IMR-90 (cell line): Measurements from ENCODE around the gene GINS3. TPM values are rescaled to one million over a fixed set of nuclear protein-coding genes. Genes with fewer than 3 reads are reported as not detected.

Experiments
- ATAC-seq: fragments of 200-7000 bp; cut with Tn5 transposase; 2 replicates; pipeline ENCODE4 v1.9.1; 2020; ENCODE audit warnings: low read depth, mild to moderate bottlenecking, moderate library complexity
- BruUV-seq: library from RNA; stranded (reverse); fragments of 400-500 nt; replicated peaks from 2 replicates; lab custom pipeline; 2021; lab: Mats Ljungman, UMichigan
- CTCF ChIA-PET: fragments of 300-600 bp; formaldehyde crosslinking; extraction: SDS; loops from one replicate; lab custom pipeline; 2021; ENCODE audit warnings: antibody characterized with exemption; lab: Yijun Ruan, JAX
- POLR2A ChIA-PET: fragments of 300-600 bp; sonication (Branson Sonifier 250); formaldehyde crosslinking; loops from one replicate; lab custom pipeline; 2022; ENCODE audit warnings: antibody characterized with exemption; ENCODE audit not compliant: unreplicated experiment; lab: Charles Lee
- DNase-seq: peaks from one replicate; pipeline ENCODE4 v3.0.0; 2013
- H2AFZ ChIP-seq: replicated peaks from 2 replicates; pipeline ENCODE3; 2013; ENCODE audit warnings: low read length, mild to moderate bottlenecking; ENCODE audit not compliant: poor library complexity
- H2AK5ac ChIP-seq: 2 replicates; pipeline ENCODE4 v1.6.1; 2013; ENCODE audit warnings: low read depth, low read length, inconsistent platforms
- H2AK9ac ChIP-seq: replicated peaks from 2 replicates; pipeline ENCODE3; 2013; ENCODE audit warnings: mild to moderate bottlenecking, low read depth, low read length, moderate library complexity; ENCODE audit not compliant: poor library complexity
- H2BK120ac ChIP-seq: 2 replicates; pipeline ENCODE4 v1.6.1; 2013; ENCODE audit warnings: low read depth, low read length, inconsistent platforms
- H2BK15ac ChIP-seq: 3 replicates; pipeline ENCODE4 v1.6.1; 2013; ENCODE audit warnings: low read depth, low read length, inconsistent platforms
- H2BK20ac ChIP-seq: 2 replicates; pipeline ENCODE4 v1.6.1; 2013; ENCODE audit warnings: low read depth, mild to moderate bottlenecking, inconsistent platforms, low read length, moderate library complexity
- H2BK5ac ChIP-seq: 2 replicates; pipeline ENCODE4 v1.6.1; 2013; ENCODE audit warnings: mild to moderate bottlenecking, low read depth, low read length, inconsistent platforms; ENCODE audit not compliant: poor library complexity, severe bottlenecking
- H3K14ac ChIP-seq: replicated peaks from 2 replicates; pipeline ENCODE4 v1.6.1; 2013; ENCODE audit warnings: low read depth, low read length, inconsistent platforms
- H3K18ac ChIP-seq: 2 replicates; pipeline ENCODE4 v1.6.1; 2013; ENCODE audit warnings: low read depth, low read length, control low read depth
- H3K23ac ChIP-seq: 2 replicates; pipeline ENCODE4 v1.6.1; 2013; ENCODE audit warnings: low read depth, low read length, inconsistent platforms
- H3K27ac ChIP-seq: 2 replicates; pipeline ENCODE4 v1.5.1; 2013; ENCODE audit warnings: mild to moderate bottlenecking, control low read depth, low read length; ENCODE audit not compliant: insufficient read depth
- H3K27me3 ChIP-seq: 2 replicates; pipeline ENCODE4 v1.6.1; 2013; ENCODE audit warnings: low read length; ENCODE audit not compliant: control insufficient read depth, insufficient read depth
- H3K36me3 ChIP-seq: 2 replicates; pipeline ENCODE4 v1.6.1; 2013; ENCODE audit warnings: low read length, mixed read lengths; ENCODE audit not compliant: control insufficient read depth, insufficient read depth
- H3K4ac ChIP-seq: 2 replicates; pipeline ENCODE4 v1.6.1; 2013; ENCODE audit warnings: low read depth, low read length, inconsistent platforms
- H3K4me1 ChIP-seq: 2 replicates; pipeline ENCODE4 v1.6.1; 2013; ENCODE audit warnings: low read length, mixed read lengths; ENCODE audit not compliant: control insufficient read depth, insufficient read depth
- H3K4me2 ChIP-seq: 2 replicates; pipeline ENCODE4 v1.6.1; 2013; ENCODE audit warnings: low read depth, mild to moderate bottlenecking, control low read depth, low read length, moderate library complexity
- H3K4me3 ChIP-seq: 2 replicates; pipeline ENCODE4 v1.5.1; 2013; ENCODE audit warnings: low read depth, mild to moderate bottlenecking, control low read depth, low read length, moderate library complexity; ENCODE audit not compliant: insufficient read depth
- H3K56ac ChIP-seq: 2 replicates; pipeline ENCODE4 v1.6.1; 2013; ENCODE audit warnings: low read length, inconsistent platforms; ENCODE audit not compliant: insufficient read depth; ENCODE audit errors: extremely low read depth
- H3K79me1 ChIP-seq, 2 experiments: 2 replicates each; pipeline ENCODE4 v1.6.1; 2013; ENCODE audit warnings: low read length in 2 of 2, inconsistent platforms in 1 of 2, low read depth in 1 of 2
- H3K9ac ChIP-seq: 2 replicates; pipeline ENCODE4 v1.6.1; 2013; ENCODE audit warnings: low read depth, low read length, control low read depth
- H3K9me1 ChIP-seq: 2 replicates; pipeline ENCODE4 v1.6.1; 2013; ENCODE audit warnings: low read length, inconsistent platforms; ENCODE audit not compliant: insufficient read depth
- H3K9me3 ChIP-seq: 2 replicates; pipeline ENCODE4 v1.6.1; 2013; ENCODE audit warnings: low read length; ENCODE audit not compliant: control insufficient read depth, insufficient read depth
- H4K20me1 ChIP-seq: 2 replicates; pipeline ENCODE4 v1.6.1; 2013; ENCODE audit warnings: low read length, inconsistent platforms; ENCODE audit not compliant: insufficient read depth
- H4K5ac ChIP-seq: 2 replicates; pipeline ENCODE4 v1.6.1; 2013; ENCODE audit warnings: mild to moderate bottlenecking, low read depth, low read length, control low read depth
- H4K8ac ChIP-seq, 2 experiments: 2 replicates each; pipeline ENCODE4 v1.6.1; 2013; ENCODE audit warnings: low read depth in 2 of 2, low read length in 2 of 2, control low read depth in 1 of 2, inconsistent platforms in 1 of 2
- H4K91ac ChIP-seq: 2 replicates; pipeline ENCODE4 v1.6.1; 2013; ENCODE audit warnings: low read depth, low read length, inconsistent platforms; ENCODE audit not compliant: insufficient read depth
- FOS ChIP-seq: fragments of 150-350 bp; IDR thresholded peaks from 2 replicates; pipeline ENCODE4 v1.6.1; 2016; ENCODE audit warnings: low read depth, low read length
- MAFK ChIP-seq: IDR thresholded peaks from 2 replicates; pipeline ENCODE4 v1.6.1; 2012; ENCODE audit warnings: low read depth, low read length, improper control_type of control experiment
- MAZ ChIP-seq: IDR thresholded peaks from 2 replicates; pipeline ENCODE4 v1.6.1; 2012; ENCODE audit warnings: low read depth, mild to moderate bottlenecking, low read length, improper control_type of control experiment, moderate library complexity, borderline replicate concordance
- MXI1 ChIP-seq: IDR thresholded peaks from 2 replicates; pipeline ENCODE4 v1.6.1; 2012; ENCODE audit warnings: low read depth, mild to moderate bottlenecking, low read length, moderate library complexity, borderline replicate concordance
- POLR2A ChIP-seq: IDR thresholded peaks from 2 replicates; pipeline ENCODE4 v1.6.1; 2012; ENCODE audit warnings: mild to moderate bottlenecking, low read depth, low read length
- RCOR1 ChIP-seq: IDR thresholded peaks from 2 replicates; pipeline ENCODE4 v1.6.1; 2012; ENCODE audit warnings: mild to moderate bottlenecking, low read length, improper control_type of control experiment; ENCODE audit not compliant: insufficient replicate concordance
- SMC3 ChIP-seq: fragments of 150-350 bp; IDR thresholded peaks from 2 replicates; pipeline ENCODE4 v1.6.1; 2016; ENCODE audit warnings: low read depth, mild to moderate bottlenecking, antibody characterized with exemption, low read length, moderate library complexity
- WGBS, 2 experiments: methylation state at CpG; one replicate each; pipeline versions ENCODE4 v1.1.5 to v1.1.7; 2013; ENCODE audit warnings: missing lambda C conversion rate in 2 of 2; ENCODE audit not compliant: insufficient read length in 1 of 2; ENCODE audit errors: extremely low coverage in 2 of 2; 5-methylcytosine and 5-hydroxymethylcytosine counted together
- dilution Hi-C: fragments of 300-500 bp; cut with HindIII; formaldehyde crosslinking; loops from one replicate; pipeline ENCODE4 v1.14.3; 2018; ENCODE audit warnings: low sequenced_read_pairs; ENCODE audit not compliant: unreplicated experiment
- in situ Hi-C: fragments of 300-500 bp; cut with MboI; formaldehyde crosslinking; loops from 3 replicates; pipeline ENCODE4 v1.14.3; 2019; ENCODE audit warnings: low sequenced_read_pairs, inconsistent platforms, mixed read lengths
- intact Hi-C: fragments of 100-400 bp; cut with micrococcal nuclease; formaldehyde crosslinking; loops from 2 replicates; pipeline ENCODE4 v1.10.0; 2022
- polyA plus RNA-seq, 3 experiments: library from polyadenylated mRNA; depleted of rRNA; stranded (reverse); fragments of >200 nt; gene quantifications; 2 replicates each; pipeline ENCODE4 v1.2.3, GENCODE V29; 2012; ENCODE audit warnings: low replicate concordance in 1 of 3
- total RNA-seq: library from RNA; depleted of rRNA; stranded (reverse); fragments of >200 nt; gene quantifications from 2 replicates; pipeline ENCODE4 v1.2.3, GENCODE V29; 2012
- TF ChIP-seq, protein P1 (sequence below): fragments of 150-350 bp; IDR thresholded peaks from 2 replicates; pipeline ENCODE4 v1.6.1; 2016; ENCODE audit warnings: low read depth, mild to moderate bottlenecking, low read length, moderate library complexity, borderline replicate concordance

GINS3 gene
- total and polyA plus RNA-seq, 2 of the 4 experiments (the other 2 are of a cell fraction), result 5.2 to 5.4 TPM

DNA sequence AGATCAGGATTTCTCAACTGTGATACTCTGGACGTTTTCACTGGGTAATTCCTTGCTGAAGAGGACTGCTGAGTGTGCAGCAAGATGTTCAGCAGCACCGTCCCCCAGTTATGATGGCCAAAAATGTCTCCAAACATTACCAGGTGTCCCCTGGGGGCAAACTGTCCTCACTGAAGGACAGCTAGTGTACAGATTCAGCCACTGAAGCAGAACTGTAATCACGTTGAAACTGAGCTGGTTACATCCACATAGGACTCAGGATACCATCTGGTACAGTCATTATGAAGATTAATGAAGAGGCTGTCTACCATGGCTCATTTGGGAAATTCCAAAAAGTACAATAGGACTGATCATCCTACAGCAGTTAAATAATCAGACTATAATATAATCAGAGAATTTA, 43.3 kb upstream of the GINS3 start:
- ATAC-seq (no peak), DNase-seq (no peak)
- H3K56ac ChIP-seq, result no peak overlapping the region
- H2AFZ ChIP-seq, result peak overlapping the region; percentile 35
- peaks cover 10% of the 10 kb centered on the region for H3K27me3 ChIP-seq
- WGBS, 2 experiments, result no CpG with 5 or more reads among the region's 3 CpGs
- H2BK20ac ChIP-seq, result no peak overlapping the region
- no peak overlapping the region for H3K4me2 ChIP-seq
- no peak overlapping the region for H3K4ac ChIP-seq
- no peak overlapping the region for H3K23ac ChIP-seq
- ChIA-PET CTCF (interaction anchor here (1.5 kb wide), 1 partner anchor 139 kb away, joined by 6 read pairs; no protein-coding TSS in a partner anchor), POLR2A (no interaction called here)
- no peaks in the 10 kb centered on the region for H4K20me1 ChIP-seq
- no peak overlapping the region for H4K91ac ChIP-seq
- H3K36me3 ChIP-seq, result no peaks in the 10 kb centered on the region
- H3K79me1 ChIP-seq, result no peaks in the 10 kb centered on the region
- H3K4me1 ChIP-seq, result no peaks in the 10 kb centered on the region
- no peak overlapping the region for H2BK5ac ChIP-seq
- H2AK9ac ChIP-seq, result no peak overlapping the region
- no TSS peak for BruUV-seq
- no peak overlapping the region for H2BK120ac ChIP-seq
- H3K18ac ChIP-seq, result no peak overlapping the region
- in situ Hi-C loops, result loop anchor here (10.0 kb wide), 1 partner anchor 406 kb away; no protein-coding TSS in a partner anchor
- dilution Hi-C loops, result no loop called here
- no peaks in the 10 kb centered on the region for H3K9me3 ChIP-seq
- intact Hi-C loops, result no loop called here
- H4K8ac ChIP-seq, result no peak overlapping the region
- no peak overlapping the region for H2AK5ac ChIP-seq
- no peak overlapping the region for H2BK15ac ChIP-seq
- H3K9ac ChIP-seq, result no peak overlapping the region
- TF ChIP-seq MAFK (no peak), RCOR1 (no peak), MAZ (no peak), FOS (no peak), POLR2A (no peak), SMC3 (no peak), MXI1 (no peak)
- TF ChIP-seq, protein P1, sequence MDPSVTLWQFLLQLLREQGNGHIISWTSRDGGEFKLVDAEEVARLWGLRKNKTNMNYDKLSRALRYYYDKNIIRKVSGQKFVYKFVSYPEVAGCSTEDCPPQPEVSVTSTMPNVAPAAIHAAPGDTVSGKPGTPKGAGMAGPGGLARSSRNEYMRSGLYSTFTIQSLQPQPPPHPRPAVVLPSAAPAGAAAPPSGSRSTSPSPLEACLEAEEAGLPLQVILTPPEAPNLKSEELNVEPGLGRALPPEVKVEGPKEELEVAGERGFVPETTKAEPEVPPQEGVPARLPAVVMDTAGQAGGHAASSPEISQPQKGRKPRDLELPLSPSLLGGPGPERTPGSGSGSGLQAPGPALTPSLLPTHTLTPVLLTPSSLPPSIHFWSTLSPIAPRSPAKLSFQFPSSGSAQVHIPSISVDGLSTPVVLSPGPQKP, result no peak
- no peak overlapping the region for H4K5ac ChIP-seq
- no peaks in the 10 kb centered on the region for H3K9me1 ChIP-seq
- no peak overlapping the region for H3K27ac ChIP-seq
- H3K14ac ChIP-seq, result no peak overlapping the region
- no peak overlapping the region for H3K4me3 ChIP-seq
